HG03280 (cell line): Measurements from ENCODE around the gene RBM12.
"Not testable (repeated sequence)": the region's sequence is repeated elsewhere in the genome, so short reads cannot be mapped to it uniquely, and the experiment has no call there.

Source experiments
- ATAC-seq: cut with Tn5 transposase; IDR thresholded peaks from one replicate; pipeline ENCODE4 v1.9.1; 2021; ENCODE audit warnings: mild to moderate bottlenecking, moderate library complexity; ENCODE audit not compliant: unreplicated experiment

The RBM12 gene

DNA sequence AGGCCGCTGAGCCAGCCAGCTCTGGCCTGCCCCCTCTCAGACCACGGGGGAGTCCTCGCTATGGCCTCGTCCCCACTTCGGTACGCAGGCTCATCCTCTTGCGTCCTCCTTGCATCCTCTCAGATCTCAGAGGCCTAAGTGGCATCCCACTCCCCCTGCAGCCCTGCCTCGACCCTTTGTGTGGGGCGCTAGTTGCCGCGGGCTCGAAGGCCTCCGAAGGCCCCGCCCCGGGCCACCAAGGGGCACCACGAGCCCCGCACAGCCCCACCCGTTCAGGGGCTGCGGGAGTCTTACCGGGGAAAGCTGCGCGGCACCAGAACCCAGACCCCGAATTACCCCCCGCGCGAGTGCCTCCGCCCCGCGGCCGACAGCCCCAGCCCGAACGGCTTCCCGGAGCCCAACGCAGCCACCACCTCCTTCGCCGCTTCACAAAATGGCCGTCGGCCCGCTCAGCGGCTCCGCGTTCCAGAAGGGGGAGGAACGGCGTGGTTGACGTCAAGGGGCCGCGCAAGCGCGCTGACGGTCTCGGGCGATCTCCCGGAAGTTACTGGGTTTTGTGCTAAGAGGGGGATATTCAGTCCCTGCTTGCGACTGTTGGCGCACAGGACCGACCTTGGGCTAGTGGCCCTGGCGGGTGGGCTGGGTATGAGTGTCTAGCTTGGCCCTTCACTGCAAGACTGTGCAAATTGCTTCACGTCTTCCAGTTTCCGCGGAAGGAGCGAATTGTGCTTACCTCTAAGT, at the start of gene RBM12, which contains the start of gene CPNE1:
Gene RBM12, minus strand, starts transcription at position 435 of the 741 bp plus-strand sequence. CDS start 9,578 bp downstream, outside the sequence.
Gene CPNE1, minus strand, starts transcription at position 435 of the 741 bp plus-strand sequence. CDS start 31,977 bp downstream, outside the sequence.
- ATAC-seq = peak; percentile 76

- ATAC-seq = no peak
Measured at GRCh38 chr20:35714127-35714526, 49.4 kb upstream of the RBM12 start.

DNA sequence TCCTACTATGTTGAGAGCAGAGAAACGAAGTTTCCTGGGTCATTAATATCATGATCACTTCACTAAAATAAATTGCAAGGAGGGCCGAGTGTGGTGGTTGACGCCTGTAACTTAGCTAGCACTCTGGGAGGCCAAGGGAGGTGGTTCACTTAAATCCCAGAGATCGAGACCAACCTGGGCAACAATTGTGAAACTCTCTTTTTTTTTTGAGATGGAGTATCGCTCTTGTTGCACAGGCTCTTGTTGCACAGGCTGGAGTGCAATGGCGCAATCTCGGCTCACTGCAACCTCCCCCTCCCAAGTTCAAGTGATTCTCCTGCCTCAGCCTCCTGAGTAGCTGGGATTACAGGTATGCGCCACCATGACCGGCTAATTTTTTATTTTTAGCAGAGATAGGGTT, 48.4 kb upstream of the RBM12 start:
- not testable (repeated sequence) for ATAC-seq

DNA sequence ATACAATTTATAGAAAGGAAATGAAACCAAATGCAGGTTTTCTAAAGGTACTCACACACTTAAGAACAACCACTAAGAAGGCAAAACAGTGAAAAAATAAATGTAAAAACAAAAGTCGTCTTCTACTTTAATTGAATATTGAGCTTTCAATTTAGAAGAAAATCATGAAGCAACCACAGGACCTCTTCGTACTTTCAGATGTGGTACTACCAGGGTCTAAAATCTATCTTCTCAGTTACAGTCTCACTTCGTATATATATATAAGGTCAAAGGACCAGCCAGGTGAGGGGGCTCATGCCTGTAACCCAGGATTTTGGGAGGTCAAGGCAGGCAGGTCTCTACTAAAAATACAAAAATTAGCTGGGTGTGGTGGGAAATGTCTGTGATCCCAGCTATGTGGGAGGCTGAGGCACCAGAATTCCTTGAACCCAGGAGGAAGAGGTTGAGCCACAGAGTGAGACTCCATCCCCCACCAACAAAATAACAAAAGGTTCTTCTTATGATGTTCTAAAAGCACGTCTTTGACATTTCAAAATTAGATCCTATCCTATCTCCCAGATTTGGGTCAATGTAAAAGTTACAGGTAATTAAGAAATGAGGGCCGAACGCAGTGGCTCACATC, 47.0 kb upstream of the RBM12 start:
- ATAC-seq = no peak

- ATAC-seq = no peak
Measured at GRCh38 chr20:35710884-35711587, 46.3 kb upstream of the RBM12 start.

DNA sequence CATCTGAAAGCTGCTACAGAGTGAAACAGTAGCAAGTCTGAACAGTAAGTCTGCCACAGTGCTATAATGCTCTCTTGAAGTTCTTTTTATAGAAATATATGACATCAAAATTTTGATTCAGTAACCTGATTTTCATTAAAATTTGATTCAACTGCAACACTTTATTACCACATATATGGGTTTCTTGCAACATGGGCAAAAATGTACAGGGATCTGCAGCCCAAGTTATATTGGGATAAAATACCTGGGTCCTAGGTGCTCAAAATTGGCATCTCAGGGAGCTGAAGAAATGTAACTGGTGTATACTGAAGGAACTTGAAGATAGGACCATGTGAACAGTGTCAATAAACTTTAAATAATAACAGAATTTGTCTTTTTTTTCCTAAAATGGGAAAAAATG, 45.3 kb upstream of the RBM12 start:
- ATAC-seq = no peak

GRCh38 chr20:35709259-35709658, 44.6 kb upstream of the RBM12 start:
- no peak for ATAC-seq

GRCh38 chr20:35708502-35708901, 43.8 kb upstream of the RBM12 start:
- ATAC-seq = no peak

GRCh38 chr20:35706591-35707529, 42.2 kb upstream of the RBM12 start:
- not testable (repeated sequence) for ATAC-seq

DNA sequence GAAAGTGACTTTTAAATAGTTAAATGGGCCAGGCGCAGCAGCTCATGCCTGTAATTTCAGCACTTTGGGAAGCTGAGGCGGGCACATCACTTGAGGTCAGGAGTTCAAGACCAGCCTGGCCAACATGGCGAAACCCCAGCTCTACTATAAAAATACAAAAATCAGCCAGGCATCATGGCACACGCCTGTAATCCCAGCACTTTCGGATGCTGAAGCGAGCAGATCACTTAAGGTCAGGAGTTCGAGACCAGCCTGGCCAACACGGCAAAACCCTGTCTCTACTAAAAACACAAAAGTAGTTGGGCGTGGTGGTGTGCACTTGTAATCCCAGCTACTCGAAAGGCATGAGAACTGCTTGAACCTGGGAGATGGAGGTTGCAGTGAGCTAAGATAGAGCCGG, 41.2 kb upstream of the RBM12 start:
- not testable (repeated sequence) for ATAC-seq

- no peak for ATAC-seq
Measured at GRCh38 chr20:35704514-35705261, 40.0 kb upstream of the RBM12 start.

GRCh38 chr20:35702824-35703695, 38.4 kb upstream of the RBM12 start:
- no peak for ATAC-seq

- ATAC-seq = no peak
Measured at GRCh38 chr20:35702051-35702823, 37.5 kb upstream of the RBM12 start.

- ATAC-seq = no peak
Measured at GRCh38 chr20:35700625-35701148, 36.0 kb upstream of the RBM12 start.

DNA sequence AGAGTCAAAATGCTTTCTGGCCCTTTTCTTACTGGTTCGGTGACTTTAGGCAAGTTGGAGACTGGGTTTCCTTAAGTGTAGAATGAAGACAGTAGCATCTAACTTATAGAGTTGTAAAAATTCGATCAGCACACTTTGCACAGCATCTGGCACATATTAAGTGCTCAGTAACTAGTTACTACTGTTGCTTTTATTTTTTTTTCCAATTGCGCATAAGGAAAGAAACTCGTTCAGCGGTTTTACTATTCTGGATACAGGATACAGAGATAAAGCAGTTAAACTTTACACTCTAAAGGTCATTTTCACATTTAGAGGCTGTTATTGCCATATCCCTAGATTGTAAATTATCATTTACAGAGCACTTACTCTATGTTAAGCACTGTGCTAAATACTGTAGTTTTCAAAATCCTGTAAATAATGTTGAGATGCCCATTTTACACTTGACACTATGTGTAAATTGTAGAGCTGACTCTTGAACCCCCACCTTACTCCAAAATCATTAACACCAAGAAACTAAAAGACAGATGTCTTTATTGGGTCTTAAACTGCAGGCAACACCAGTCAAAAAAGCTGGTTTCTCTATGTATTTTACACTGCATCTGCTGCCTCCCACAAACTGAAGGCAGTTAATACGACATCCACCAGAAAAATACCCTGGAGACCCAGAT, 35.4 kb upstream of the RBM12 start:
- no peak for ATAC-seq

- peak; percentile 87 for ATAC-seq
Measured at GRCh38 chr20:35699127-35699956, 34.6 kb upstream of the RBM12 start, which contains the start of the genes NFS1 and ROMO1. Gene NFS1, minus strand, starts transcription at chr20:35699352. Its CDS starts 64 bp downstream, at chr20:35699288. Gene ROMO1, plus strand, starts transcription at chr20:35699405. Its CDS starts 228 bp downstream, at chr20:35699633.
